GM10847 (cell line): ENCODE data around the gene RB1.

Source experiments
- POLR2A ChIP-seq: IDR thresholded peaks from 2 replicates; pipeline ENCODE4 v1.6.1; 2011; ENCODE audit not compliant: insufficient read length; ENCODE audit errors: extremely low read depth

Gene RB1

GRCh38 chr13:48318377-48318811 lies 14.8 kb downstream of the RB1 start:
- no peak for TF ChIP-seq POLR2A

- TF ChIP-seq POLR2A = no peak
Measured at GRCh38 chr13:48318821-48319511, 15.4 kb downstream of the RB1 start.

- TF ChIP-seq POLR2A = no peak
Measured at GRCh38 chr13:48319531-48320398, 16.2 kb downstream of the RB1 start.

GRCh38 chr13:48320399-48320790 lies 16.8 kb downstream of the RB1 start:
- no peak for TF ChIP-seq POLR2A

DNA sequence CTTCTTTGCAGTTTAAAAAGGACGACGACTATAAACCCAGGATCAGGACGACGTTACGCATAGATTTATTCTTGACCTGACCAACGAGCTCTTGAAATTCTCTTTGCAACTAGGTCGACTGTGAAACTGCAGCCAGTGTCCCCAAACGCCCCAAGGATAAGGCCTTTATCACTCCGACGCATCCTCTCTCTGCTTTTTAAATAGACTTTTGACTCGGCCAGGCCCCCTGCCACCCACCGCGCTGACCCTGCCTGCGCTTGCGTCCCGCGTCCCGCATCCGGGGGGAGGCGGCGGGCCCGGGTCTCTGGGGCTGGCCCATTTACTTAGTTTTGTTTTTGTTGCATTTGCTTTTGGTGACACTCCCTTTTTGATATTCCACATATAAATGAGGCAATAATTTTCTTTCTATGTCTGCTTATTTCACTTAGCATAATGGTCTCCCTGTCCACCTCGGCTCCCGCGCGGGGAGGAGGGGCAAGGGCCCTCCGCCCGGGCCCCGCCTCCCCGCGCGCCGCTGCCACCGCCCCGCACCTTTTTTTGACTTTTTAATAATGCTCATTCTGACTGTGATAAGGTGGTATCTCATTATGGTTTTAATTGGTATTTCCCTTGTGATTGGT lies 17.4 kb downstream of the RB1 start:
- no peak for TF ChIP-seq POLR2A

- TF ChIP-seq POLR2A = no peak
Measured at GRCh38 chr13:48322294-48322693, 18.7 kb downstream of the RB1 start.

- no peak for TF ChIP-seq POLR2A
Measured at GRCh38 chr13:48333976-48334375, 30.4 kb downstream of the RB1 start.

- TF ChIP-seq POLR2A = no peak
Measured at GRCh38 chr13:48334534-48335127, 31.1 kb downstream of the RB1 start.

DNA sequence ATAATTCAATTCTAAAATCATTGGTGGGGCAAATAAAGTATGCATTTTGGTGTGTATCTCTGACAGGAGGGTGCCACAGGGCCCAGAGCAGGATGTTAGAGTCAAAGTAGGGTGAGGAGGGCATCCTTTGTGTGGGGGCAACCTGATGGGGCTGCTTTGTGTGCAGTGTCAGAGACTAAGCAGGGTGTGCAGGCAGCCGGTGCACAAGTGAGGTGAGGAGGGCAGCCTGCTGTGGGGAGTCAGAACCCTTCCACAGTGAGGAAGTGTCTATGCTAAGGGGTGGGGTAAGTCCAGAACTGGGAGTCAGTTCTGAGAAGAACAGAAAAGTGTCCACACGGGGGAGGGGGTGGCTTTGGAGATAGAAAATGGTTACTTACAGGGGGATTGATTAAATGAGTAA lies 40.7 kb downstream of the RB1 start:
- TF ChIP-seq POLR2A = no peak

DNA sequence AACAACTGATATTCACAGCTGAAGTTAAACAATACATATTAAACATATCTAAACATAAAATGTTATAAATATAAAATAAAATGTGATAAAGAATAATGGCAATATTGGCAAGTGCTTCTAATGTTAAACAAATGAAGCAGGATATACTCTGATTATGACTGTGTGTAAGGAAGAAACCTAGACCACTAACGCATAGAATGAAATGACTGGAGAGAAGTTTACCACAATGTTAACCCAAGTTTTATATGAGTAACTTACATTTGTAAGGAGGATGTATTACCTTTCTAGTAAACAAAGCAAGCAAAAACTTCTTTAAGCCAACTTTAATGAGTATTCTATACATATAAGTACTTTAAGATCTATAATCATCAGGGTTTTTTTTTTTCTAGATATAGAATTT lies 43.0 kb downstream of the RB1 start:
- TF ChIP-seq POLR2A = no peak

- no peak for TF ChIP-seq POLR2A
Measured at GRCh38 chr13:48349525-48349924, 46.0 kb downstream of the RB1 start.

- TF ChIP-seq POLR2A = no peak
Measured at GRCh38 chr13:48353590-48353989, 50.0 kb downstream of the RB1 start.

GRCh38 chr13:48356750-48357149 lies 53.2 kb downstream of the RB1 start:
- no peak for TF ChIP-seq POLR2A

GRCh38 chr13:48369988-48370387 lies 66.4 kb downstream of the RB1 start:
- no peak for TF ChIP-seq POLR2A

GRCh38 chr13:48370815-48371214 lies 67.3 kb downstream of the RB1 start:
- no peak for TF ChIP-seq POLR2A

DNA sequence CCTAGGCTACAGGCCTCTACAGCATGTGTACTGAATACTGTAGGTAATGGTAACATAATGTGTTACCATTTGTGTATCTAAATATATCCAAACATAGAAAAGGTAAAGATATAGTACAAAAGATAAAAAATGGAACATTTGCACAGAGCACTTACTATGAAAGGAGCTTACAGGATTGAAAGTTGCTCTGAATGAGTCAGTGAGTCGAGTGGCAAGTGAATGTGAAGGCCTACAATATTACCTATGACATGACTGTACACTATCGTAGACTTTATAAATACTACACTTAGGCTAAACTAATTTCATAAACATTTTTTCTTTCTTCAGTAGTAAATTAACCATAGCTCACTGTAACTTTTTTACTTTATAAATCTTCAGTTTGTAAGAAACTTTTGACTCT lies 74.3 kb downstream of the RB1 start:
- TF ChIP-seq POLR2A = no peak

- TF ChIP-seq POLR2A = no peak
Measured at GRCh38 chr13:48380581-48380980, 77.0 kb downstream of the RB1 start.
